ENCODE measurements around the gene PCDHAC2. TPM values are rescaled to one million over a fixed set of nuclear protein-coding genes. Genes with fewer than 3 reads are reported as not detected.
A peak's percentile ranks its signal among the peaks of the same experiment; 100 is the strongest.

Gene PCDHAC2
- total RNA-seq, 1 experiment from 2014 or later, result 21.2 TPM

DNA sequence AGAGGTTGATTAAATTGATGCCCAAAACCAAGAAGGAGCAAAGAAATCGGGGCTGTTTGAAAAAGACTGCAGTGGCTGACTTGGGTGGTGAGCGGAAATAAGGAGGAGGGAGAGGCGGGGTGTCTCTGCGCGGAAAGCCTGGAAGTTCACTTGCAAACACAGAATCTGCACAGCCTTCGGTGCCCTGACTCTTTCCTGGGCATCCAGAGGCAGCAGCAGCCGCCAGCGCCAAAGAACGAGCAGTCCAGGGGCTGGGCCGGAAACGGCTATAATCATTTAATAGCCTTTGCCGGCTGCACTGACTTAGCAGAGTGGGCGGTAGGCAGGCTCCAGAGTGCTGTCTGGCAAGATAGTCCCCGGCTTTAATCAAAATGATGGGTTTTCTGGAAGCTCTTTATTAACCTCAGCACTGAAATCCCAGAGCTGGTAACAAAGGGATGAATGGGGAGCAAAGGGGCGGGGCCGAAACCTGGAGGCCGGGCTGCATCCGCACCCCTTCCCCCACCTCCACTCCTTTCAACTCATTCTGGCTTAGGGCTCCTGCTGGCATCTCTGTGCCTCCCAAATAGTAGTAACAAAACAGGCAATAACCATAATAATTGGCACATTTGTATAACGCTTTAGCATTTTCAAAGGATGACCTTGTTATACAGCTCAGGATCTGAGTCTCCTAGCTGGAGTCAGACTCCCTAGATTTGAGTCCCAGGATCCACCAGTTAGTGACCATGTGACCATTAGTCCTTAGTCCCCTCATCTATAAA is 35.7 kb downstream of the PCDHAC2 start:
- H3K27me3 ChIP-seq (ENCODE audit: control insufficient read depth, insufficient read depth, low read length), result no peaks in the 10 kb centered on the region
- peak overlapping the region; percentile 41 for H3K4me3 ChIP-seq (ENCODE audit: insufficient read depth, low read depth, low read length)
- H3K36me3 ChIP-seq (replicated peaks; ENCODE audit: control insufficient read depth, insufficient read depth, low read length), result no peaks in the 10 kb centered on the region
- DNase-seq, result peak; percentile 82

DNA sequence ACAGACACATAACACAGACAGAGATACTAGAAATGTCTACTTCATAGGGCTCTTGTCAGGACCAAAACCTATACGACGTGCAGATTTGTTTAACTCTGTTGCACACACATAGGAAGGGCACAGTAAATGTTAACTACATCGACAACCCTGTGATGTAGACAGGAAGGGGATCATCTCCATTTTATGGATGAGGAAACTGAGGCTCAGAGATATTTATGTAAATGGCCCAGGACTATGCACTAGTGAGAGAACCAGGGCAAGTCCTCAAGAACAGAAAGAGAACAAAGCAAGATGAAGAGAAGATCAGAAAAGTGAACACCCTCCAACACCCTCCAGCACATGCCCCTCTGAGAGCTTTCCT is 36.3 kb downstream of the PCDHAC2 start:
- Histone ChIP-seq H3K4me3 (ENCODE audit: insufficient read depth, low read depth, low read length) (no peak overlapping the region), H3K36me3 (replicated peaks; ENCODE audit: control insufficient read depth, insufficient read depth, low read length) (no peaks in the 10 kb centered on the region), H3K27me3 (ENCODE audit: control insufficient read depth, insufficient read depth, low read length) (no peaks in the 10 kb centered on the region)
- DNase-seq, result no peak

- no peak for DNase-seq
- Histone ChIP-seq H3K36me3 (replicated peaks; ENCODE audit: control insufficient read depth, insufficient read depth, low read length) (no peaks in the 10 kb centered on the region), H3K4me3 (ENCODE audit: insufficient read depth, low read depth, low read length) (no peak overlapping the region), H3K27me3 (ENCODE audit: control insufficient read depth, insufficient read depth, low read length) (no peaks in the 10 kb centered on the region)
Observed at GRCh38 chr5:141003031-141003430, 36.8 kb downstream of the PCDHAC2 start.

DNA sequence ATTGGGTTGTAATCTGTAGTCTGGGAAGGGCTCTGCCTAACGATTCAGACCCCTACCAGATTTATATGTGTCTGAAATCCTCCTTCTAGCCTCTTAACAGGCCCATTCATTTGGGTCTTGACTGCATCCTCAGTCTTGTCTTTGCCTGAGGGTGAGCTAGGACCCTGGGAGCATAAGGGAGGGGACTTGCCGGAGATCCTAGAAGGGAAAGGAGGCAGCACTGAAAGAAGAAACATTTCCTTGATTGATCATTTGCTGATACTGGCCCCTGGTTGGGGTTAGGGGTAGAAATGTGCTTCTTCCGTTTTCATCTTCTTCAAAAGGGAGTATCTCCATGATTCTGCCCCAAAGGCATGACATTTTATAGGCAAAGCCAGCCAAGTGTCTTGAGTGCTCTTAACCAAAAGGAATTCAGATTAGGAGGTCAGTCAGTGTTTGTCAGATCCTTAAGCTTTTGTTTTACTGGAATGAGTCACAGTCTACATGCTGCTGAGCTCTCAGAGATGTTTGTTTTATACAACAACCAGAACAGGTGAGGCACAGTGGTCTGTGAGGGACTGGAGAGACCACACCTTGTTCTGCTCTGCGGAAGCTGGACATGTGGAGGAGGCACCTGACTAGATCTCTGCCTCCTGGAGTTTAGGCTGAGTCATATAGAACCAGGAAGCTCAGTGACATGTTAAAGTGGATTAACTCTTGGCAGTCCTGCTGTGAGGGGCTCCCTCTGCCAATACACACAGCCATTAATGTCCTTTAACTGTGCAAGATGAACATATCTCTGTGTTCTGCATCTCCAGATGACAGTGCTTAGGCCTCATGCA is 37.7 kb downstream of the PCDHAC2 start:
- Histone ChIP-seq H3K27me3 (ENCODE audit: control insufficient read depth, insufficient read depth, low read length) (no peaks in the 10 kb centered on the region), H3K4me3 (ENCODE audit: insufficient read depth, low read depth, low read length) (no peak overlapping the region), H3K36me3 (replicated peaks; ENCODE audit: control insufficient read depth, insufficient read depth, low read length) (no peaks in the 10 kb centered on the region)
- DNase-seq, result peak; percentile 58

DNA sequence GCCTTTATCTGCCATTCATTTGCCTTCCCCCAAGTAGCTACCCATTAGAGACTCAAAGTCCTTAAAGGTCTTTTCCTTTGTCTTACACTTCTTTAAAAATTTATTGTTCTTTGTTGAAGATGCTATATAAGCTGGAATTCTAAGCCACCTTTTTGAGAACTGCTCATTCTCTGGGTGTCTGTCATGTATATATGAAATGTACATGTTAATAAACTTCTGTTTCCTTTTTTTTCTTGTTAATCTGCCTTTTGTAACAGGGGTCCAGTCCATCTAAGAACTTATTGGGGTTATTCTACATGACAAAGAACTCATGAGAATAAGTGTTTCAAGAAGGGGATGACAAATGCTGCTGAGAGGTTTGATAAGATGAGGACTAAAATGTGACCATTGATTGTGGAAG is 41.5 kb downstream of the PCDHAC2 start:
- DNase-seq, result no peak
- no peak overlapping the region for H3K4me3 ChIP-seq (ENCODE audit: insufficient read depth, low read depth, low read length)
- H3K36me3 ChIP-seq (replicated peaks; ENCODE audit: control insufficient read depth, insufficient read depth, low read length), result no peaks in the 10 kb centered on the region
- H3K27me3 ChIP-seq (ENCODE audit: control insufficient read depth, insufficient read depth, low read length), result no peaks in the 10 kb centered on the region

DNA sequence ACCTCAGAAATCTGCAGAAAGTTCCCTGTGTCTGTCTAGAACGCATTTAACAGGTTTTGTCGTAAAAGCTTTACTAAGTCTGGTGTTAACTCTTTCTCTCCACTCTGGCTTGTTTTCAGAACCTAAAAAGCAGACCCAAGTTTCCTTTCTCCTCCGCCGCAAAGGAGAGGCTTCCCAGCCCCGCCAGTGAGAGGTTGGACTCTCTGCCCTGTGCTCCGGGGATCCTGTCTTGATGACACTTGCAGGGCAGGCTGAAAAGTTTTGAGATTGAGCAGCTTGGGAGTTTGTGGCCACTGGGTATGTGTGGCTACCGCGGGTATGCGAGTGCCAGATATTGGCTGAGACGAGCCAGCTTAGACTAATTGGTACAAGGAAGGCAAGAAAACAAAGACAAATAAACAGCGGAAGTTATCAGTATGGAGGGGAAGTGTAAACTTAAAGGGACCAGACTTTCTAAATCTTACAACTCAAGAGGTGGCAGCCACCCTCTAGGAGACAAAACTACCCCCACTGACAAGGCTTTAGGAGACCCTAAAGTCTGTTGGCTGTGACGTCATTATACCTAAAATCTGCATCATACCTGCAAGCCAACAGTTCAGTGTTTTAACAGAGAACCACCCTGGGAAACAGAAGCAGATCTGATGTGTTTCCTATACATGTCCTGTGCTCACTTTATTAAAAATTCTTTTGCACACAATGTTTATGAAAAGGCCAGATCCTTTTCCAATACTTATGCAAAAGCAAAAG is 43.9 kb downstream of the PCDHAC2 start:
- no peak for DNase-seq
- Histone ChIP-seq H3K4me3 (ENCODE audit: insufficient read depth, low read depth, low read length) (no peak overlapping the region), H3K27me3 (ENCODE audit: control insufficient read depth, insufficient read depth, low read length) (no peaks in the 10 kb centered on the region), H3K36me3 (replicated peaks; ENCODE audit: control insufficient read depth, insufficient read depth, low read length) (no peaks in the 10 kb centered on the region)

- Histone ChIP-seq H3K4me3 (ENCODE audit: insufficient read depth, low read depth, low read length) (no peak overlapping the region), H3K27me3 (ENCODE audit: control insufficient read depth, insufficient read depth, low read length) (no peaks in the 10 kb centered on the region), H3K36me3 (replicated peaks; ENCODE audit: control insufficient read depth, insufficient read depth, low read length) (no peaks in the 10 kb centered on the region)
- DNase-seq, result no peak
Observed at GRCh38 chr5:141017943-141018342, 51.7 kb downstream of the PCDHAC2 start.

Other genes starting within 250 kb of the PCDHAC2 start
- not detected in 2 replicates for gene PCDHA1, start 180.3 kb upstream of the PCDHAC2 start, total RNA-seq (2014; rRNA removed; shearing (Covaris generic))
- gene PCDHA2, start 171.6 kb upstream of the PCDHAC2 start, total RNA-seq (2014; rRNA removed; shearing (Covaris generic)), result not detected in 2 replicates
- gene PCDHA3, start 165.4 kb upstream of the PCDHAC2 start, total RNA-seq (2014; rRNA removed; shearing (Covaris generic)), result not detected in 2 replicates
- 6.0 and 7.6 TPM in 2 replicates for gene PCDHA4, start 159.4 kb upstream of the PCDHAC2 start, total RNA-seq (2014; rRNA removed; shearing (Covaris generic))
- 0.15 and 0.28 TPM in 2 replicates for gene PCDHA5, start 144.9 kb upstream of the PCDHAC2 start, total RNA-seq (2014; rRNA removed; shearing (Covaris generic))
- 0.30 and 0.42 TPM in 2 replicates for gene PCDHA6, start 138.5 kb upstream of the PCDHAC2 start, total RNA-seq (2014; rRNA removed; shearing (Covaris generic))
- 0.28 and 0.37 TPM in 2 replicates for gene PCDHA7, start 132.2 kb upstream of the PCDHAC2 start, total RNA-seq (2014; rRNA removed; shearing (Covaris generic))
- gene PCDHA8, start 125.3 kb upstream of the PCDHAC2 start, total RNA-seq (2014; rRNA removed; shearing (Covaris generic)), result 0.11 and 0.14 TPM in 2 replicates
- 0.03 TPM in 1 of 2 replicates, not detected in the other for gene PCDHA9, start 118.1 kb upstream of the PCDHAC2 start, total RNA-seq (2014; rRNA removed; shearing (Covaris generic))
- gene PCDHA10, start 110.6 kb upstream of the PCDHAC2 start, total RNA-seq (2014; rRNA removed; shearing (Covaris generic)), result 0.11 and 0.28 TPM in 2 replicates
- gene PCDHA11, start 97.5 kb upstream of the PCDHAC2 start, total RNA-seq (2014; rRNA removed; shearing (Covaris generic)), result 10.0 and 10.2 TPM in 2 replicates
- gene PCDHA12, start 91.2 kb upstream of the PCDHAC2 start, total RNA-seq (2014; rRNA removed; shearing (Covaris generic)), result 1.9 and 2.3 TPM in 2 replicates
- 1.6 and 2.5 TPM in 2 replicates for gene PCDHA13, start 84.4 kb upstream of the PCDHAC2 start, total RNA-seq (2014; rRNA removed; shearing (Covaris generic))
- gene PCDHAC1, start 40.2 kb upstream of the PCDHAC2 start, total RNA-seq (2014; rRNA removed; shearing (Covaris generic)), result 10.3 and 17.3 TPM in 2 replicates
- gene PCDHB1, start 84.9 kb downstream of the PCDHAC2 start, total RNA-seq (2014; rRNA removed; shearing (Covaris generic)), result 0.10 and 0.30 TPM in 2 replicates
- 0.69 and 1.9 TPM in 2 replicates for gene PCDHB2, start 128.1 kb downstream of the PCDHAC2 start, total RNA-seq (2014; rRNA removed; shearing (Covaris generic))
- gene PCDHB3, start 134.0 kb downstream of the PCDHAC2 start, total RNA-seq (2014; rRNA removed; shearing (Covaris generic)), result 0.21 and 0.26 TPM in 2 replicates
- gene PCDHB4, start 155.3 kb downstream of the PCDHAC2 start, total RNA-seq (2014; rRNA removed; shearing (Covaris generic)), result 0.35 and 0.41 TPM in 2 replicates
- gene PCDHB5, start 168.7 kb downstream of the PCDHAC2 start, total RNA-seq (2014; rRNA removed; shearing (Covaris generic)), result 0.07 TPM in 2 replicates
- not detected in 2 replicates for gene PCDHB6, start 183.6 kb downstream of the PCDHAC2 start, total RNA-seq (2014; rRNA removed; shearing (Covaris generic))
- 0.03 TPM in 1 of 2 replicates, not detected in the other for gene PCDHB7, start 206.2 kb downstream of the PCDHAC2 start, total RNA-seq (2014; rRNA removed; shearing (Covaris generic))
- gene PCDHB8, start 211.3 kb downstream of the PCDHAC2 start, total RNA-seq (2014; rRNA removed; shearing (Covaris generic)), result not detected in 2 replicates
- 0.03 and 0.07 TPM in 2 replicates for gene PCDHB16, start 215.9 kb downstream of the PCDHAC2 start, total RNA-seq (2014; rRNA removed; shearing (Covaris generic))
- gene PCDHB9, start 220.7 kb downstream of the PCDHAC2 start, total RNA-seq (2014; rRNA removed; shearing (Covaris generic)), result not detected in 2 replicates
- gene PCDHB10, start 225.9 kb downstream of the PCDHAC2 start, total RNA-seq (2014; rRNA removed; shearing (Covaris generic)), result 0.03 and 0.33 TPM in 2 replicates
- gene PCDHB11, start 233.2 kb downstream of the PCDHAC2 start, total RNA-seq (2014; rRNA removed; shearing (Covaris generic)), result 0.03 and 0.18 TPM in 2 replicates
- not detected in 2 replicates for gene PCDHB12, start 242.2 kb downstream of the PCDHAC2 start, total RNA-seq (2014; rRNA removed; shearing (Covaris generic))
- 0.03 TPM in 1 of 2 replicates, not detected in the other for gene PCDHB13, start 247.4 kb downstream of the PCDHAC2 start, total RNA-seq (2014; rRNA removed; shearing (Covaris generic))